MCF 10A (cell line): Measurements from ENCODE around the gene NRXN3. TPM values are rescaled to one million over a fixed set of nuclear protein-coding genes. Genes with fewer than 3 reads are reported as not detected.

Experiments
- BruUV-seq: library from RNA; stranded (reverse); fragments of 400-500 nt; replicated peaks from 2 replicates; lab custom pipeline; 2021; lab: Mats Ljungman, UMichigan
- CTCF ChIA-PET: fragments of 300-600 bp; sonication (Branson Sonifier 250); formaldehyde crosslinking; extraction: SDS; loops from one replicate; lab custom pipeline; 2021; ENCODE audit warnings: antibody characterized with exemption, inconsistent platforms; lab: Yijun Ruan, JAX
- POLR2A ChIA-PET: fragments of 300-600, 350-650 bp; sonication (Branson Sonifier 250); formaldehyde crosslinking; extraction: SDS; loops from one replicate; lab custom pipeline; 2020; ENCODE audit warnings: antibody characterized with exemption, inconsistent platforms; lab: Yijun Ruan, JAX
- DNase-seq: peaks from one replicate; pipeline ENCODE4 v3.0.0-alpha.2; 2018; ENCODE audit not compliant: unreplicated experiment
- H3K27ac Mint-ChIP-seq: one replicate; pipeline ENCODE4 v1.8.0; 2022; ENCODE audit warnings: mild to moderate bottlenecking, low read depth, mixed read lengths; ENCODE audit not compliant: unreplicated experiment
- H3K27me3 Mint-ChIP-seq: one replicate; pipeline ENCODE4 v1.8.0; 2022; ENCODE audit warnings: mixed read lengths; ENCODE audit not compliant: insufficient read depth, unreplicated experiment
- H3K36me3 Mint-ChIP-seq: one replicate; pipeline ENCODE4 v1.8.0; 2022; ENCODE audit warnings: mild to moderate bottlenecking, moderate library complexity, mixed read lengths; ENCODE audit not compliant: insufficient read depth, unreplicated experiment
- H3K4me1 Mint-ChIP-seq: one replicate; pipeline ENCODE4 v1.8.0; 2022; ENCODE audit warnings: mixed read lengths; ENCODE audit not compliant: insufficient read depth, unreplicated experiment
- H3K4me3 Mint-ChIP-seq: one replicate; pipeline ENCODE4 v1.8.0; 2022; ENCODE audit warnings: mild to moderate bottlenecking, moderate library complexity, mixed read lengths; ENCODE audit not compliant: unreplicated experiment
- H3K9me3 Mint-ChIP-seq: one replicate; pipeline ENCODE4 v1.8.0; 2022; ENCODE audit warnings: mixed read lengths; ENCODE audit not compliant: unreplicated experiment
- intact Hi-C: fragments of 100-400 bp; cut with micrococcal nuclease; formaldehyde crosslinking; loops from 2 replicates; pipeline ENCODE4 v1.14.1; 2022
- total RNA-seq: library from RNA; stranded (reverse); gene quantifications from 2 replicates; pipeline ENCODE4 v1.2.3, GENCODE V29; 2022
- TF ChIP-seq, protein P1 (sequence below): fragments of 200-600 bp; IDR thresholded peaks from one replicate; pipeline ENCODE4 v1.8.0; 2022; ENCODE audit warnings: antibody characterized with exemption, mild to moderate bottlenecking; ENCODE audit not compliant: unreplicated experiment

Gene NRXN3
- total RNA-seq, 1 experiment from 2014 or later: not detected

DNA sequence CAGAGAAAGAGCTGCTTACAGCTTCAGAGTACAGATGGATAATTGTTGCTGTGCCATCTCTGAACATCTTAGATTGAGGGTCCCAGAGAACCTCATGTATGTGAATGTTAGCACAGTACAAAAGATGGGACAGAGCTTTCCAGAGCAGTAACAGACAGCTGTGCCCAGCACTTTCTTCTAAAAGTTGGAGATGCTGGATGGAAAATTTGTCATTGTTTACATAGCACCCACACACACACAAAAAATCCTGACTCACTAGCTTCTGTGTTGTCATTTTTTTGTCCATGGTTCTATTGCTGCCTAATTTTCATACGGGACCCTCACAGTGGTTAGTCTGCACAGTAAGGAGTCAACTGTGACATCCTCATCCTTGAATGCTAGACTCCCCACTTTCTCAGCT is 1666.4 kb downstream of the NRXN3 start:
- no peak for DNase-seq
- TF ChIP-seq, protein P1, sequence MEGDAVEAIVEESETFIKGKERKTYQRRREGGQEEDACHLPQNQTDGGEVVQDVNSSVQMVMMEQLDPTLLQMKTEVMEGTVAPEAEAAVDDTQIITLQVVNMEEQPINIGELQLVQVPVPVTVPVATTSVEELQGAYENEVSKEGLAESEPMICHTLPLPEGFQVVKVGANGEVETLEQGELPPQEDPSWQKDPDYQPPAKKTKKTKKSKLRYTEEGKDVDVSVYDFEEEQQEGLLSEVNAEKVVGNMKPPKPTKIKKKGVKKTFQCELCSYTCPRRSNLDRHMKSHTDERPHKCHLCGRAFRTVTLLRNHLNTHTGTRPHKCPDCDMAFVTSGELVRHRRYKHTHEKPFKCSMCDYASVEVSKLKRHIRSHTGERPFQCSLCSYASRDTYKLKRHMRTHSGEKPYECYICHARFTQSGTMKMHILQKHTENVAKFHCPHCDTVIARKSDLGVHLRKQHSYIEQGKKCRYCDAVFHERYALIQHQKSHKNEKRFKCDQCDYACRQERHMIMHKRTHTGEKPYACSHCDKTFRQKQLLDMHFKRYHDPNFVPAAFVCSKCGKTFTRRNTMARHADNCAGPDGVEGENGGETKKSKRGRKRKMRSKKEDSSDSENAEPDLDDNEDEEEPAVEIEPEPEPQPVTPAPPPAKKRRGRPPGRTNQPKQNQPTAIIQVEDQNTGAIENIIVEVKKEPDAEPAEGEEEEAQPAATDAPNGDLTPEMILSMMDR: no peak
- Mint-ChIP-seq H3K27me3 (peaks cover 54% of the 10 kb centered on the region), H3K27ac (no peak overlapping the region), H3K9me3 (no peaks in the 10 kb centered on the region), H3K36me3 (peaks cover 4% of the 10 kb centered on the region), H3K4me1 (no peaks in the 10 kb centered on the region), H3K4me3 (no peak overlapping the region)
- POLR2A ChIA-PET: no interaction called here
- intact Hi-C loops: no loop called here
- CTCF ChIA-PET: interaction anchor here (0.6 to 1.1 kb wide), 3 partner anchors 47 to 1227 kb away, joined by 3 read pairs; no protein-coding TSS in a partner anchor
- no TSS peak for BruUV-seq

DNA sequence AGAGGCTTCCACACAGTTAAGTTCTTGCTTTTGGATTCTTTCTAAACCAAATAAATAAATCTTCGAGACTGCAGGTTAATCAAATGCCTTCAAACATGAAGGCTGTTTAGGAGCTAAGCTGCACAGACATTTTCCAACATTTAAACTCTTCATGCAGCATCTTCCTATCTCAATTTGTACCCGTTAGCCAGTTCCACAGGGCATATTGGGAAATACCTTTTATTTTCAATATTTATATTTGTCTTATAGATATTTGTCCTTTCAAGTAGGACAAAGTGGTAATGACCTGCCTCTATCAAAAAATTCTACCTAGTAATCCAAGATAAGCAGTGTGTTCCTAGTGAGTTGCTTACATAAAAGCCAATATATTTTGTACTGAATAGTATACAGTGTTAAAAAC is 1667.5 kb downstream of the NRXN3 start:
- peaks cover 50% of the 10 kb centered on the region for H3K27me3 Mint-ChIP-seq
- peaks cover 4% of the 10 kb centered on the region for H3K36me3 Mint-ChIP-seq
- H3K9me3 Mint-ChIP-seq: no peaks in the 10 kb centered on the region
- intact Hi-C loops: no loop called here
- no peaks in the 10 kb centered on the region for H3K4me1 Mint-ChIP-seq
- TF ChIP-seq, protein P1: no peak
- BruUV-seq: no TSS peak
- H3K27ac Mint-ChIP-seq: no peak overlapping the region
- no peak overlapping the region for H3K4me3 Mint-ChIP-seq
- POLR2A ChIA-PET: no interaction called here
- no peak for DNase-seq
- CTCF ChIA-PET: no interaction called here

- no TSS peak for BruUV-seq
- intact Hi-C loops: no loop called here
- no peak for DNase-seq
- H3K27me3 Mint-ChIP-seq: peaks cover 44% of the 10 kb centered on the region
- no peaks in the 10 kb centered on the region for H3K36me3 Mint-ChIP-seq
- no peak overlapping the region for H3K4me3 Mint-ChIP-seq
- TF ChIP-seq, protein P1: no peak
- peaks cover under 1% of the 10 kb centered on the region for H3K9me3 Mint-ChIP-seq
- H3K27ac Mint-ChIP-seq: no peak overlapping the region
- H3K4me1 Mint-ChIP-seq: no peaks in the 10 kb centered on the region
- CTCF ChIA-PET: interaction anchor here (0.5 to 0.6 kb wide), 2 partner anchors 628 to 779 kb away, joined by 3 to 5 read pairs; no protein-coding TSS in a partner anchor
- POLR2A ChIA-PET: no interaction called here
Measured at GRCh38 chr14:79840103-79840502, 1669.9 kb downstream of the NRXN3 start.

- POLR2A ChIA-PET: no interaction called here
- H3K36me3 Mint-ChIP-seq: no peaks in the 10 kb centered on the region
- intact Hi-C loops: no loop called here
Measured at GRCh38 chr14:79840831-79841230, 1670.7 kb downstream of the NRXN3 start.

More at GRCh38 chr14:79840831-79841230, 1670.7 kb downstream of the NRXN3 start:
- no peak for DNase-seq
- TF ChIP-seq, protein P1: no peak
- no TSS peak for BruUV-seq
- H3K4me1 Mint-ChIP-seq: no peaks in the 10 kb centered on the region
- peaks cover 44% of the 10 kb centered on the region for H3K27me3 Mint-ChIP-seq
- no peak overlapping the region for H3K27ac Mint-ChIP-seq
- H3K4me3 Mint-ChIP-seq: no peak overlapping the region
- H3K9me3 Mint-ChIP-seq: peaks cover 7% of the 10 kb centered on the region
- CTCF ChIA-PET: no interaction called here
